T-helper 1 cell (primary cell): ENCODE data around the gene KIF6.

Experiments used
- DNase-seq, 5 donors: peaks; one replicate each; pipeline ENCODE4 v3.0.0-alpha.2; 2012 to 2020

Gene KIF6

DNA sequence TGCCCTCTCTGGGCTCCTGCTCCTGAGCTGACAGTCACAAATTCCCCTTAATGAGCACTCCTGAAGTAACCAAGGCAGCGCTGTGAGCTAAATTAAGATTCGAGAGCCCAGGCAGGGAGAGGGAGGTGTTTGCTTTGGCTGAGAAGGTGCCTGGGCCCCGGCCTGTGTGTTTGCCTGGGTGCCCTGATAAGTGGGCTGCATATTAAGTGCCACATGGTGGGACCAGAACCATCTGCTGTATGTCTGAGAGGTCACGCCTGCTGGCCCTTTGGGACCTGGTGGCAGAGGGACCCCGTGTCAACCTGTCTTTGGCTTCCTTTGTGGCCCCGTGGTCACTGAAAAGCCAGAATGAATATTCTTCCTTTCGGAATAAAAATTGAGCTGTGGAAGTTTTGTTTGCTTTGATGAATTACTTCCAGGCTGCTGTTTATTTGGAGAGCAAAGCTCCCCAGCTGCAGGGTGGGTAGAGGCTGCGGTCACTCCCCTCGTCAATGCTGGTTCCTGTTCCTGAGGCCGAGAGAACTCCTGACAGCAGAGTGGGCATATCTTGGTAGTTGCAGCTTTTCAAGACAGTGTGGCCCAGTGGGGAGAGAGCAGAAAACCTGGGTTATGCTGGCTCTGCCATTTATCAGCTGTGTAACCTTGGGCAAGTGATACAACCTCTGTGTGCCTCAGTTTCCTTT is 385.2 kb downstream of the KIF6 start:
- DNase-seq: no peak

DNA sequence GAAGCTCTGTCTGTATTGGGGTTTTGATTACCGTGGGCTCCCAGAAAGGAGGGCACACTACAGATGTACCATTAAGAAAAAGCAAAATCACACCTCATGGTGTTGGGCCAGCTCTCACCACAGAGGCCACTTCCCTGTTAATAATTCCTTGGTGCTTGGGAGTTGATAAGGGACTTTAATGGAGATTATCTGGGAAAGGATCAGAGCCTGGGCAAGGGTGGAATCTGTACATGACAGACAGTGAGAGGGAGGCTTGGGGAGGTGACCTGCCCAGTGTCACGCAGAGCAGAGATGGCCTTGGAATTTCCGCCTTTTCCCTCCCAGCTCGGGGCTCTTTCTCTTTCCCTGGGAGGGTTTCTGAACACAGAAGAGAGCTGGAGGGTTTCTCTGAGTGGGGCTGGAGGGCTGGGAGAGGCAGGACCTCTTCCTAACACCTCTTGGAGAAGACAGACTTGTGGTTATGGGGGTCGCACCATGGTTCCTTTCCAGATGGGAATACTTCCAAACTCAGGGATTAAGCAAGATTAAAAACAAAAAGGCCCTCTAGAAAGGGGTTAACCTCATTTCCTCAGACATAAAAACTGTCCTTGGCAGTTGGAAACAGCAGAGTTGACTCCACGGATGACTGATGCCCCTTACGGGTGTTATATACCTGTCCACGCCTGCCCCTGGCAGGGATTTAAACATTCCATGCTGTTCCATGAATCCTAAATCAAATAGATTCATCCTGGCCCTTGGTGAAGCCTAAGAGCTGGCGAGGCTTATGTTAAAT is 385.9 kb downstream of the KIF6 start:
- no peak for DNase-seq

DNA sequence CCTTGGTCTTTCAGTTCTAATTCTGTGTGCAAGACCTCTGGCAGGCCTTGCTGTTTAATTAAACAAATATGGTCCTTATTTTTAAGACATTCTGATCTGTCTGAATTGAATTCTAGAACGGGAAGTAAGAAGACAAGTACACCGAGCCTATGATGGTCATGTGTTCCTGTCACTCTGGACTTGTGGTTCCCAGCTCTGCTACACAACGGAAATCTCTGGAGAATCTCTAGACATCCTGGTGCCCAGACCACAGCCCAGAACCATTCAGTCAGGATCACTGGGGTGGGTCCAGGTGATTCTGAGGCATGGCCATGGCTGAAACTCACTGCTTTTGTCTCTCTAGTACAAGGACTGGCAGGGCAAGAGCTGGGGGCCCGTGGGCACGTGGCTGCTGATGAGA is 386.8 kb downstream of the KIF6 start:
- no peak for DNase-seq

DNA sequence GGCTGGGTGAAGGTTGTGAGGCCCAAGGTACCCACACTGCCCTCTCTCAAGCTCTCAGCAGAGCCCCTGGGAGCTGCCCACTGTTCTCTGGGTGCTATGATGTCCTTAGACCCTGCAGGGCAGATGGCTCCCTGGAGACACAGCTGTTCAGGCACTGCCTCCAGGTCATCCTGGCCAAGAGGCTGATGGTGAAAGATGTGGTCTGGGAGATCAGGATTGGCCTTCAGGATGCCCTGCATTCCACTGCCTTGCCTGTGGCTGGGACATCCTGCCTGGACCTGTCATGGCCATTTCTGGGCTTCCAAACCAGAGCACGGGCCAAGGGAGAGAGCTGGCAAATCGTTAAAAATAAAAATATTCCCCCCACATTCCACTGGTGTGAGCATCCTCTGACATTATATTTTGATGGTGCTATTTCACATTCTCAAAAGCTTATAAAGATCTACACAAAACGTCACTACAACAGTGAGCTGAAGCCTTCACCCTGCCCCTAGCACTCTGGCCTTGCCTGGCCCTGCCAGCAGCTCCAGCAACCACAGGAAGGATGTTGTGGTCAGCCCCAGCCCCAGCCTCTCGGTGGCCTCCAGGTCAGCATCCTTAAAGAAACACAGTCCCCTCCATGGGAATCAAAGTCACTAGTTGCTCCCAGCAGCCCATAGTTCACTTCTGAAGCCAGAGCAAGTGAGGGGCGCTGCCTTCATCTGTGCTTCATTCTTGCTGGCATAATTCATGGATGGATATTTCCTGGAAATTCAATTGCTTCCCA is 389.2 kb downstream of the KIF6 start:
- peak in 1 of 5 donors; percentile 35 for DNase-seq

DNA sequence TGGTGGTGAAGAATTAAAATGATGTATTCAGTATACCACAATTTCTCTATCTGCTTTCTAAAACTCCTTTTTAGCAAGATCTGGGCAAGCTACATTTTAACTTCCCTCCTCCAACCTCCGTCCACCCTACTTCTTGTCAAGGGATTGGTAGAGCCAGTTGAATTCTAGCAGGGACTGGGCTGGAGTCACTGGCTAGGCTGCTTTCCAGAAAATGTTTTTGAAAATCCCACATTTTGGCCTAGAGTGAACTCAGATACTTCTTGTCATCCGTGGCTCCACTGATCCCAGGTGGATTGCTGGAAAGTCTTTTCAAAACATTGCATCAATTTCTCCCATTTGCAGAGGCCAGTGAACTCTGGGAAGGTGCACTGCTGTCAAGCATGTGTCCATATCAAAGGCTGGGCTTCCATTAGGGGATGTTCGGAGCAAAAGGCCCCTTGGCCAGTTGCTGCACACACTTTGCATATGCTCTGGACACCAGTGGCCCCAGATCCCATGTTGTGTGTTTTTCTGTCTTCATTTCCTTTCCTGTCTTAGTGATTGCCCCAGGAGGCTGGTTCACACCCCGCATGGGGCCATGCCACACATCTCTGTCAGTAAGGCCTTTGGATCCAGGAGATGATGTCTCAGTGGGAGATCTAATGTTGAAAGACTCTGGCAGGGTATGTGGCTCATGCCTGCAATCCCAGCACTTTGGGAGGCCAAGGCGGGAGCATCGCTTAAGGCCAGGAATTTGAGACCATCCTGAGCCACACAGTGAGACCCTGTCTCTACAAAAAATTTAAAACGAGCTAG is 391.4 kb downstream of the KIF6 start:
- DNase-seq: no peak

DNA sequence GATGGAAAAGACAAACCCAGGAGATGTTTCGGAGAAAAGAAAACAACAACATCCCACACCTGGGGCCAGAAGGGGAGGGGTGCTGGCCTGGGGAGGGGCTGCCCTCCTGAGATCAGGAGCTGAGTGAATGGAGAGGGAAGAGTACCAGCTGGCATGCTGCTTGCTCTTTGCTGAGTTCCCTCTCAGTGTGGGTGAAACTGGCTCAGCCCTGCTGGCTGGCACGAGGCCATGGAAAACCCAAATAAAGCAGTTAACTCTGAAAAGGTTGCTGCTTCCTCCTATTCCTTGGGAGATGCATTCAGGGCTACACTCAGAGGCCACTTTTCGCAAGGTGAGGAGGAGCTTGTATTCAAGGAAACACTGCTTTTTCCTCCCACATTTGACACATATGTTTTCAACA is 394.7 kb downstream of the KIF6 start:
- no peak for DNase-seq

DNA sequence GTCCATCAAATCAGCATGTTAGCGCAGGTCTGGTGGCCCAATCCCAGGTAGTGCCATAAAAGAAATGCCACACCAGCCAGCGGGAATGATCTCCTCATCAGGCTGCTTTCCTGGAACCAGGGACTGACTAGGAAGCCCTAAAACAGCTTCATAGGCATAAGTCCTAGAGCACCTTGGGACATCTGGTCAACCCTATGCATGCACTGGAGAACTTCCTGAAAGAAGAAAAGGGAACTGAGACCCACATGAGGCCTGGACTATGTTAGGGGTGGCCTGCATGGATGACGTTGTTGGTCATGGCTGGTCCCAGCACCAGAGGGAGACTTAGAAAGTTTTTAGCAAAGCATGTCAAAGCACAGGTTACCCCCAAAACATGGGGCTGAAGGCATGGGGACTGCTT is 395.2 kb downstream of the KIF6 start:
- no peak for DNase-seq

DNA sequence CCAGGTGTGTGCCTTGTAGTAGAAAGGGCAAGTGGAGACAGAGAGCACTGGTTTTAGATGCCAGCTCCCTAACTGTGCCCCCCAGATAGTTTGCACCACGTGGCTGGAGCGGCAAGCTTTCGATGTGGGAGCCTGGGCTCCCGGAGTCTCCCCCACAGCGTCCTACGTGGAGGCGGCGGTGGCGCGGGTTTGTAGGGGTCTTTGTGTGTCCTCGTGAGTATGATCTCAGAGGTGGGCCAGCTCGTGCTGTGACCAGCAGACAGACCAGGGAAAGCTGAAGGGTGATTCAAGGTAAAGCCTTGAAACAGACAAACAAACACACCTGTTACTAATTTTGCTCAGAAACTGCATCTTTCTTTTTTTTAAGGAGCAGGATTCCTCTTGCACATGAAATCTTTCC is 397.1 kb downstream of the KIF6 start:
- no peak for DNase-seq

DNA sequence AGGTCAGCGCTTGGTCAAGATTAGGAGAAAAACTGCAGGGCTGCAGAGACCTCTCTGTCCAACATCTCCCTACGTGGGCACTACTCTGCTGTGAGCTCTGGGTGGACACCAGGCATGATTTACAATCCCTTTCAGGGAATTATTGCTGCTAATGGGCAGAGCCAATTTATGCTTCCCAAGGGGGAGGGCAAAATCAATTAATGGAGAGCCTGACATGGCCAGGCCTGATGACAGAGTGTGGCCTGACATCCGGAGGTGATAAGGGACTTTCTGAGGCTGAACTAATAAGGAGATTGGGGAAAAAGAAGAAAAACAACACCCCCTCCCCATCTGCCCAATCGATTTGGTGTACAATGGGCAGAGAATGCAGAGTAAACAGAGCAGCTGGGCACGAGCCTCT is 397.7 kb downstream of the KIF6 start:
- DNase-seq: no peak

DNA sequence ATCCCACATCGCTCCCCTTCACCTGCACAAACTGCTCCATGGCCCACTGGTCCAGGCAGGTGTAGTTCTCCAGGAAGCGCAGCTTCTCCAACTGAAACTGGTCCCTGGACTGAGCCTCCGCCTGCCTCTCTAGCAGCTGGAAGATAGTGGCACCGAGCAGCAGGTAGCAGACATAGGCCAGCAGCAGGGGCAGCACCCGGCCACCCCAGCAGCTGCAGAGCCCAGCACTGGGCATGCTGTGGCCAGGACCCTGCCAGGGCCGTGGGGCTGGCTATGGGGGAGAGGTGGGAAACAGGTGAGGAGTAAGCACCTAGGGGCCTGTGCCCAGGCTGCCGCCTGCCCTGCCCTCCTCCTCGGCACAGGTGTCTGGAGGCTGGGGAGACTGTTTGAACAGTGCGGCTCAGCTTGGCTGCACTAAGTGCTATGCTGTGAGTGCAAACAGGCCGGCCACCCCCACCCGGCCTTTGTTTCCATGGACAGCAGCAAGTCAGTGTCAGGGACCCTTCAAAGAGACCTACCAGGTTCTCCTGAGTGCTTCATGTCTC is 402.8 kb downstream of the KIF6 start, which contains the start of gene KCNK16:
TSS of gene KCNK16 (minus strand) at position 397 of the 545 bp plus-strand sequence. CDS start at position 235, 162 bp downstream.
- DNase-seq: no peak

DNA sequence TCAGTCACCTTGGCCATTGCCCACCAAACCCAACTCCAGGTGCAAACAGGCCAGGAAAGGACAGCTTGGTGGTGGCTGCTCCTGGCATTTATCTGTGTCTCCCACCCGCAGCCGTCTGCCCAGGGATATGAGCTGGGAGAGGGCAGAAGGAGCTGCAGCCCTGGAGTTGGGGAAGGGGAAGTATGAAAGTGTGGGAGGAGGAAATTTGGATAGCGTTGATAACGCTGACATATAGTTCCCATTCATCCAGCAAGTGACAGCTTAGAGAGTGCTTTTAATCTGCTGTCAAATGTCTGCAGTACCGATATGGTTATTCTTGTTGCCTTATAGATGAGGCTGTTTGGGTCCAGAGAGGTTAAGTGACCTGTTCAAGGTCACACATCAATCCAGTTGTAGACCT is 403.4 kb downstream of the KIF6 start:
- no peak for DNase-seq

DNA sequence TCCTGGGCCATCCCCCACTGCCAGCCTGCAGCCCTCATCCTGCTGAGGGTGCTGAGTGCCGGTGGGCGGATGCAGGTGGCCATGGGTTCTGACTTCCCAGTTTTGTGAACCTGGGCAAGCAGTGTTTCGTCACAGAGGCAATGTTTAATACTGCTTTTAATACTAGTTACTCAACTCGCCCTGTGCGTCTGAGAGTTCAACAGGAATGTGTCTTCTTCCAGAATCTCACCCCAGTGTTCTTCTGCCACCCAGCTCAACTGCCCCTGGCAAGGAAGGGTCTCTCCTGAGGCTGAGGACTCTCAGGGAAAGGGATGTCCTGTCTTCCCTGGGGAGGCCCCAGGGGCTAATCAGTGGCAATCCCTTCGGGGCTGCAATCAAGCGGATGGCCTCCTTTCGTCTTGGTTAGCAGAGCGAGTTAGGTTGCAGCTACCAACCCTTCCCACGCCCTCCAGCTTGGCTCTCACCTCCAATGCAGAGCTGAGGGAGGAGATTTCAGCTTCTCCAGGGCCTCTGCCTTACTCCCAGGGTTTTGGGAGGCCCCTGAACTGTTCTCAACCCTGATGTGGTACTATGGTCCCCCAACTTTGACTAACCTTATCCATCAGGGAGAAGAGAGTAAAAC is 404.7 kb downstream of the KIF6 start:
- DNase-seq: no peak

DNA sequence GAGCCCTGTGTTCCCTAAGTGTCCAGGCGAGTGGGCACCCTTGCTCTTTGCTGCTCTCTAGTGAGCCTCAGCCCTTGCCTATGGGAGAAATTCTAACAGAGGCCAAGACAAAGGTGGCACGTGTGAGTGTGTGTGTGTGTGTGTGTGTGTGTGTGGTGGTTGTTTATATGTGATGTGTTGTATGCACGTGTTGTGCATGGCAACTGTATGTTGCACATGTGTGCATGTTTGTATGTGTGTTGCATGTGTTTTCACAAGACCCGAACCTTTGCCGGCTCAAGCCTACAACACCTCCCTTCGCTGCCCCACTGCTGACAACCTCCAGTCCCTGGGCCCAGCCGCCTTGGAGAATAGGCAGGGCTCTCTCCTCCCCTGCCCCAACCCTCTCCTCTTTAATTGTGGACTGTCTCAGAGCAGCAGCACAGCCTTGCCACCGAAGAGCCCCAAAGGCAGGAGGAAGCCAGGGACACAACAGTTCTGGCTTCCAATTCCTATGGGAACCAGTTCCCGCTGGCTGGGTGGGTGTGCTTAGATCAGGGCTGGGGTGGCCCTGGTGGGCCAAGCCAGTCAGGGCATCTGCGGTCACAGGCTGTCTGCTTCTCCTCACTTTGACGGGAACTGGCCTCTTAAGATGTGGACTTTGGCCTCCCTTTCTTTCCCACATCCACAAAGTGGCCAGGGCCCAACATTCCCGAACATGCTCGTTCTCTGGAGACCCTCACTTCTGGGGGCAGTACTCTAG is 405.4 kb downstream of the KIF6 start:
- no peak for DNase-seq

DNA sequence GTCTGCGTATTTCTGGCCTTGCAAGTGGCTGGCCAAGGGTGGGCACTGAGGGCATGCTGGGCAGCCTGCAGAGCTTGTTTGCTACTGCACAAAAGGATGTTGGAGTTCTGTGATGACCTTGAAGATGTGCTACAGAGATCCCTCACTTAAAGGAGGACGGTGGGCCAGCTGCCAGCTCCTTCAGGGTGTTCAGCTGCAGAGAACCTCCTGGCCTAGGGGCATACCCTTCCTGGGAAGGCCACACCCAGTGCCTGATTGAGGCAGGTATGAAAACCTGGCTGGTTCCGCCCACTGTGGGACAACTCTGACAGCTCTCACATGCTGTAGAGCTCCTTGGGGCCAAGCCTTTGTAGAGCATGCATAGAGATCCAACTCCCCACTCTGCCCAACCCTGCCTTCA is 408.0 kb downstream of the KIF6 start:
- no peak for DNase-seq

DNA sequence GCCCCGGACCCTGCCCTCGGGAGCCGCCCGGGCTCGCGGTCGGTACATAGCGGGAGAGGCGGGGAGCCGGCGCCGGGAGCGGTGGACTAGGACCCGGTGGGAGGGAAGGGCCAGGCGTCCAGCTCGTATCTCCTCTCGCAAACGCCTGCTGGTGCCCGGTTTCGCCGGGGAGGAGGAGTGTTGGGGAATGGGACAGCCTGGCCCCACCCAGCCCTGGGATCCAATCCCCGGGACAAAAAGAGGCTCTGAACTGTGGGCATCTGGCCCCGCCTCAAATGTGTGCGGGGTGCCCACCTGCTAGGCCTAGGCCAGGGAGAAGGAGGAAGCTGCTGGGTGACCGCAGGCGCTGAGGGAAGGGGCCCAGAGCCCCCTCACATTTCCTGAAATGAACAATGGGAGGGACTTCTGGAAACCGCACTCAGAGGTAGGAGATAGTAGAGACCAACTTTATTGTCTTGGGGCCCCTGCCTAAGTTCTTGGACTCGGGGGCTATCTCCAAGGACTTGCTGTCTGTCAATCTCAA is 410.9 kb downstream of the KIF6 start, which contains the start of gene KCNK17:
TSS of gene KCNK17 (minus strand) at position 147 of the 523 bp plus-strand sequence. CDS start at position 48, 99 bp downstream.
- no peak for DNase-seq

DNA sequence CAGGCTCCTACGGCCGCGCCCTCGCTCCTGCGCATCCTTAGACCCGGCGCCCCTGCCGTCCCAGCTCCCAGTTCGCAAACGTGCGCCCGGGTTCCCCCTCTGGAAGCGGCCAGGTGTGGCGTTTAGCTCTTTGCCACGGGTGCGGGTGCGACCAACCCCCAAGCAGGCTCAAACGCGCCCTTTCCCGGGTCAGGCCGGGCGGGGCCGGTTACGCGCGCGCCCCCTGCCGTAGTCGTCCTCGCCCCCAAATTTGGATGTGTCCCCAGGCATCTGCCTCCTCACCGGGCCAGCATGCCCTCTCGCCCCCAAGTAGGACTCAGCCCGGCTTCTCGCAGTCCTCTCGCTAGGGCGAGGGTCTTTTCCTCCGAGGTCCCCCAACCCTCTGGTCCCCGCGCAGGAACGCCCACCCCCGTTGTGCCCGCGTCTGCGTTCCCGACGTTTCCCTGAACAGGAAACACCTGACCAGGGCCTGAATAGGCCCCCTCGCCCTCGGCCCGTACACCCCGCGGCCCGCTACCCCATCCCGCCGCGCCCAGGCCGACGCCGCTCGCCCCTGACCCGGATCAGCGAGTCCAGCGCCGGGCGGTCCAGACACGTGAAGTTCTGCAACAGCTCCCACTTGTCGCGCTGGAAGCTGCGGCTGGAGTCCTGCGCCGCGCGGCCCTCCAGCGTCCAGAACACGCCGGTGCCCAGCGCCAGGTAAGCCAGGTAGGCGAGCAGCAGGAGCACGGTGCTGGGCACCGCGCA is 411.5 kb downstream of the KIF6 start:
- no peak for DNase-seq

DNA sequence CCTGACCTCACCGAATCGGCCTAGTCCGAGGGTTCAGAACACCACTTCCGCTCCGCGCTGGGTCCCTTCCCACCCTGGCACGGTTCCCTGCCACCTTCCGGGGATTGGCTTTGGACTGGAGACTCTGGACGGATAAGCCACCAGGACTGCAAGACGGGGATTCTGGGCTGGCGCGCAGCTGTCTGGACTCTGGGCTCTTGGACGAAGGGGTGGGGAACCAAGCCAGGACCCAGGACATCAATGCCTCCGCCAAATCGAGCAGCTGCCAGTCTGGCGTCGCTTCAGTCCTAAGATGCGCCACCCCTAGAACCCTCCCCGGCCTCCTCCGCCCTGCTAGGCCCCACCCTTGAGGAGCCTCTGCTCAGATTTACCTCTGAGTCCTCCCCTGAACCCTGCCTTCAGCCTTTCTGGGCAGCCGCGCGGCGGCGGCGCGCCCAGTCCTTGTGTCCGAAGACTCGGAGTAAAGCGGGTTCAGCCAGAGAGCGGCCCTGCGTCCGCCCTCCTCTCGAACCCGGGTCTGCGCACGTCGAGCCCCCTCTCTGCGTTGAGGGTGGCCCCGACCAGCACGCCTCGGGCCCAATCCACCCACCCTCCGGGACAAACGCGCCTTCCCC is 412.2 kb downstream of the KIF6 start:
- DNase-seq: no peak

DNA sequence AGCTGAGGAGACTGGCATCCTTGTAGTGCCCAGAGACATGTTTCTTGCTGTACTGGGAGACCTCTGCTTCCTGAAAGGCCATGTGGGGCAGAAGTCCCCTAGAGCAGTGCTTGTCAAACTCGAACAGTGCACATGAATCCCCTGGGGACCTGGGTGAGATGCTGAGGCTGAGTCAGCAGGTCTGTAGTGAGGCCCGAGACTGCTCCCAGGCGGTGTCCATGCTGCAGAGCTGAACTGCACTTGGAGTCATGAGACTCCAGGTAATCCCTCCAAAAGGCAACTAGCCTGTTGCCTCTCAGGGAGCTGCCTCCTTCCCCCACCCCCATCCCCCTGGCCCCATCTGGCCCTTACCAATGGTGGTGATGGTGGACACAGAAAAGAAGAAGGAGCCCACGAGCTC is 414.7 kb downstream of the KIF6 start:
- DNase-seq: no peak

DNA sequence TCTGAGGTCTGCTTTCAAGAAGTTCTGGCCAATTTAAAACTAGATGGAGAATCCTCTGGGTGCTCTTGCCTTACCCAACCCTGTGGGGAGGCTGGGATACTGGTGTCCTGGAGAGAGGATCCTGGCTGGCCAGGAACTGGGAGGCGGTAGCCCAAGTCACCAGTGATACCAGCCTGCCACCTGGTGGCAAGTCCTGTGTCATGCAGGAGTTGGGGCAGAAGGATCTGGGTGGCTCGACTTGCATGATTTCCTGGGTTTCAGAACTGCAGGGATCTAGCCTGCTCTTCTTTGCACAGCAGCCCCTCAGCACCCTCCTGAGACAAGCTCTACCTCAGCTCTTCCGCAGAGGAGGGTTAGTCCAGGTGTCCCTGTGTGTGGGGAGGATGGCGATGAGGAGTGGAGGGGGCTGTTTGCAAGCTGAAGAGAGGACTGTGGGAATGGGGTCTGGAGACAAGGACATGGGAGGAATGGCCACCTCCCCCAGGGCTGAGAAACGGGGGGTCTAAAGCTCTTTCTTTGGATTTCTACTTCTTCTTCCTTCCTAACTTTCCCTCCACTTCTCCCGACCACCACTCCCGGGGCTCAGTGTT is 415.2 kb downstream of the KIF6 start:
- DNase-seq: peak in 4 of 5 donors; percentile 17 to 45 (median 32)
